NCI-H2196 treated with DMSO at 0.1 percent for 48 hours (cell line): Measurements from ENCODE around the gene SHLD1.
A peak's percentile ranks its signal among the peaks of the same experiment; 100 is the strongest.

ENCODE experiments used
- DNase-seq: peaks from one replicate; lab custom pipeline; 2025; ENCODE audit not compliant: unreplicated experiment; lab: John Stamatoyannopoulos, UW

Gene SHLD1

DNA sequence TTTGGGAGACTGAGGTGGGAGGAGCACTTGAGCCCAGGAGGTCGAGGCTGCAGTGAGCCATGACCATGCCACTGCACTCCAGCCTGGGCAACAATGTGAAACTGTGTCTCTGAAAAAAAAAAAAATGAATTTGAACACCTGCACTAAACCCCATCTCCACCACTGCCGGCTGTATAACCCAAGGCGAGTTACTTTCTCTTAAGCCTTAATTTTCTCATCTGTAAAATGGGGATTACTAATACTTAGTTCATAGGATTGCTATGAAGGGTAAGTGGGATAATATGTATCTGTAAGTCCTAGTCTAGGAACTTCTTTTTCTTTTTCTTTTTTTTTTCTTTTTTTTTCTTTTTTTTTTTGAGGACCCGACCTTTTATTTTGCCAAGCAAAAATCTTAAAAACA, 61.5 kb downstream of the SHLD1 start:
- DNase-seq = no peak

DNA sequence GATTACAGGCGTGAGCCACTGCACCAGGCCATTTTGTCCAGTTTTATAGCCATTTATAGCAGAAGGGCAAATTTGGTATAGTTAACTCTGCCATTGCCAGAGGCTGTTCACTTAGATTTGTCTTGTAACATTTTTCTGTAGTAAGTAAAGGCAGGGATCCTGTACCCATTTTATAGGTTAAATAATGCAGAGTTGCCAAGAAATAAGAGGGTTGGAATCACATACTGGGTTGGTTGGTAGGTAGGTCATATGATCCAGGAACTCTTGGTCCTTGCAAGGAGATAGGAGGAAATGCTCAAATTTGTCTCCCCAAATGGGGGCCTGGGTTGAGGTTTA, 68.1 kb downstream of the SHLD1 start:
- no peak for DNase-seq

DNA sequence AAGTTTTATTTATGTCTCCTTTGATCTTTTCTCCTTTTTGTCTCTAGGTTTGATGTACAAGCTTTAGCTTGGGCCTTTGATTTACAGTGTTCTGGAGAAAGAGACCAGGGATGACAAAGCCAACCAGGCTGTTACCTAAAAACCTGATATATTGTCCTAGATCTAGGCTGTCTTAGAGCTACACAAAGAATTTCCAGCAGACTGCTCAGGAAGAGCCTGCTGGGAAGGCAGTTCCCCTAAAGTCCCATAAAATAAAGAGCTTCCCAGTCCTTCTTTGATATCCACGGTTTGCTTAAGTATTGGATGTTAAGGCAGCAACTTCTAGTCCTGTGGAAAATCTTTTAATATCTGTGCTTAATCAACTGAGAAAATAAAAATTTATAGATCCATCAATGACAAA, 70.5 kb downstream of the SHLD1 start:
- no peak for DNase-seq

DNA sequence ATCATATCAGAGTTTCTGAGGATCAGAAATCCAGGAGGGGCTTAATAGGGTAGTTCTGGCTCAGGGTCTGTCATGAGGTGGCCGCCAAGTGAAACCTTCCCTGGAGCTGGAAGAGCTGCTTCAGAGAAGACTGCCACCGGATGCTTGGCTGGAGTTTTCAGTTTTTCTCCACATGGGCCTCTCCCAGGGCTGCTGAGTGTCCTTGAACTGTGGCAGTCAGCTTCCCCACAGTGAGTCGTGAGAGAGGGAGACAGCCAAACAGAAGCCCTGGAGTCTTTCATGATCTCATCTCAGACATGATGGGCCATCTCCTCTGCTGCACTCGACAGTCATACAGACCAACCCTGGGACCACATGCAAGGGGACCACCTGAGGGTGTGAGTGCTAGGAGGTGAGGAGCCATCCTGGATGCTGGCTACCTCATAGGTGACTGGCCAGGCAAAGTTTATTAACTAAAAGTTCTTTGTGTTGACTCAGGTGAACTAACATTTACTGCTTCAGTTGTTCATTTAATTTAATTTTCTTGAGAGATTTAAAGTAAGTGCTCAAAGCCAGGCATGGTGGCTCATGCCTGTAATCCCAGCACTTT, 71.5 kb downstream of the SHLD1 start:
- DNase-seq = no peak

DNA sequence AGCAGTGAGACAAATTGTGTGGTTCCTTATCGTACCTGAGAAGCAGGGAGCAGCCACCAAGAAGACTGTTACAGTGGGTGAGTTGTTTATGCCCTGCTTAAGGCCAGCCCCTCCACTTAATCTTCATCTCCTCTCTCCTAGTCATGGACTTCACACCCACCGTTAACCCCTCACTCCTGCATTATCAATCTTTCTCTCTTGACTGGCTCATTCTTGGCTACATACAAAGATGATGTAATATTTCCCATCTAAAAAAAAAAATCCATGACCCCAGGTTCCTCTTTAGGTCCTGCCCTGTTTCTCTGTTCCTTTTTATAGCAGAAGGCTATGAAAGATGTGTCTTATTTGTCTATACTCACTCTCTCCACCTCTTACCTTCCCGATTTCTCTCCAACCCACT, 72.4 kb downstream of the SHLD1 start:
- DNase-seq = no peak

DNA sequence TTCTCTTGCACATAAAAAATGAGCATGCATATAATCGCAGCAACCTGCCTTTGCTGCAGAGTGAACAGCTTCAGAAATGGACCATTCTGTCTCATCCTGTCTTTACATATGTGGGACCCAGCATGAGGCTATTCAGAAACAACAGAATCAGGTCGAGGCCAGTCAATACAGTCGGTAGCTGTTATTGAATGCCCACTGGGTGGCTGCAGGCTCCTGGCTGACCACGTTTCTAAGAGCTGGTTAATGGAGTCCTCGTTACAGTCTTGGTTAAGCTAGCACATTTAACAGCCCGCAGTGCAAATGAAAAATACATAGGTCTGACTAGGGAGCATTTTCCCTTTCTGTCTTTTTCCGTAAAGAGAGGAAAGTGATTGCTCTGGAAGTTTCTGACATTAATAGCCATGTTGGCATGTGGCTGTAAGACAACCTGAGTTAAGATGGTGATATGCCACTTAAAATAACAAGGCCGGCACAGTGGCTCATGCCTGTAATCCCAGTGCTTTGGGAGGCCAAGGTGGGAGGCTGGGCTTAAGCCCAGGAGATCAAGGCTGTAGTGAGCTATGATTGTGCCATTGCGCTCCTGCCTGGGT, 75.0 kb downstream of the SHLD1 start:
- no peak for DNase-seq

DNA sequence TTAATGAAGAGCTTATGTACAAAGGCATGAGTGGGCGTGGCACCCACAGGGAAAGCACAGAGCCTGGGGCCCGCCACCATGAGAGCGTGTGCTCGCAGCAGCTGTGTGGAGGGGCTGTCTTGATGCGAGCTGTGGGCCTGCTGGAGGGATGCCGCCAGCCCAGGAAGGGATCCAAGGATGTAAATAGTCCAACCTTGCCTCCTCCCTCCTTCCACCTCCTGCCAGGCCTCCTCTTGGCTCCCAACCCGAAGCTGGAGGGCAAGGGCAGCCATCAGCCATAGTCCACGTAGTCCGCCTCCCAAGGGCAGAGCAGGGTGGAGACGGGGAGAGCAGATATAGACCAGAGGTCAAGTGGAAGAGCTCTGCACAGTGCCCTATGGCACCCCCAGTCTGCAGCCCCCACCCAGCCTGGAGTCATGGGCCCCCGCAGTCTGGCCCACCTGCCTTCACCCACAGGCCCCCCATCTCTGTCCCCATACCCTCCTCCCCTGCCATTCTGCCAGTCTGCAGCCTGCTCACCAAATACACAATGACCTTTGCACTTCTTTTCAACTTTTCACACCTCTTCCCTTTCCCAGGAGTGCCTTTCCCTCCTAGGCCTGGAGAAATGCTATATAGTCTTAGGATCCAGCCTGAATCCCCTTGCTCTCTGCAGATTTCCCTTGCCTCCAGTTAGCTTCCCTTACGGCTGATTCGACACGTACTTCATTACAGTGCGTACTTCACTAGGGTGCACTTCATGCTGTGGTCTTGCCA, 77.1 kb downstream of the SHLD1 start:
- DNase-seq = no peak

DNA sequence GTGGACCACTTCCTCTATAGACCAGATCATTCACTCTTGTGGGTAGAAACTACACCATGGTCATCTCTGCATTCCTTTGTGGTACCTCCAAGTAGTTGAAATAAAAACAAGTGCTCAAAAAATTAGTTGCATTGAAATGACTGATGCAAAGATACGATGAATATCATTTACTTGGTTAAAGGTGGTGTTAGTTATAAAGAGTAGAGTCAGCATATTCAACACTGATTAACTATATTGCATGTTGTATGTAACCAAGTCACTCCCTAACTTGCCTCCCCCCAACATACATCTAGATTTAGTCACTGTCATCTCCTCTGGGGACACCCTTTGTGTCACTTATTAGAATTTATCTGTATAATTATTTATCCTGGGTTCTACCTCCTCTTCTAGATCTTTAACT, 77.7 kb downstream of the SHLD1 start:
- no peak for DNase-seq

DNA sequence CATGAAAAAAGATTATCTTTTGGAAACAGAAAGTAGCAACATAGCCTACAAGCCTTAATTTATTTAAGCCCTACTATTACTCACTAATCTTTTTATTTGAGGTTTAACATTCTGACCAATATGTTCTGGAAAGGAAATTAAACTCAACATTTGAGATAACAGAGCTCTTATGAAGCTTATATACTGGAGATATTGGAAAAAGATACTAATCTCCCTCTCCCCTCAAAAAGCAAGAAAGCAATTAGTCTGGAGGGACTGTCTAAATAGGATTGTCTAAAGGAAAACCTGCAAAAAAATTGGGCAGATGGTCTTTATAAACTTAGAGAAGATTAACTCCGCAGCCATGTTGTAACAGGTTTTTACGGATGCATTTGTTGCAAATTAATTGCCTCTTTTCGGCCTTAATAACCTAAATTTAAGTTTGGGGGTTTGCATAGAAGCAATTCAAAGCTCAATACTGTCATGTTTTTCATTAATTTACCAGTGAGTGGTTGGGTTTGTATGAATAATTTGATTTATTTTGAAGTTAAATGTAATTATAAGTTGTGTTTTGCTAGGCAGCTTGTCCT, 79.1 kb downstream of the SHLD1 start:
- DNase-seq = no peak

DNA sequence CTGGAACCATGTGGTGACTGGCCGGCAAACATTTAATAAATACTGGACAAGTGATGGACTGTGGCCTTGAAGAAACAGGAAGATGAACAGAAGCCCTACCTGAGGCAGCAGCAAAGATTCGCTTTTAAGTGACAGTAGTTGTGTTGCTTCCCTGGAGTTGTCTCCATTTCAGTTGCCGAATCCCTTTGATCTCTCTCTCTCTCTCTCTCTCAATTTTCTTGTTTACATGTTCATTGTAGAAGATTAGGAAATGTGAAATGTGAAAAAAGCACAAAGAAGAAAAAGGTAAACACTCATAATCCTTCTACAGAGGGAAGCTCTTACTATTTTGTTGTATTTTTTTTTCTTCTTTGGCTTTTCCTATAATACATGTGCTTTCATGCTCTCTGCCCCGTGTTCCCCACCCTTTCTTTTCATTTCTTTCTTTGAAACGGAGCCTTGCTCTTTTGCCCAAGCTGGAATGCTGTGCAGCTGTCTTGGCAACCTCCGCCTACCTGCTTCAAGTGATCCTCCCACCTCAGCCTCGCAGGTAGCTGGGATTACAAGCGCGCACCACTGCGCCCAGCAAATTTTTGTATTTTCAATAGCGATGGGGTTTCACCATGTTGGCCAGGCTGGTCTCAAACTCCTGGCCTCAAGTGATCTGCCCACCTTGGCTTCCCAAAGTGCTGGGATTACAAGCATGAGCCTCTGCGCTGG, 81.5 kb downstream of the SHLD1 start:
- no peak for DNase-seq

DNA sequence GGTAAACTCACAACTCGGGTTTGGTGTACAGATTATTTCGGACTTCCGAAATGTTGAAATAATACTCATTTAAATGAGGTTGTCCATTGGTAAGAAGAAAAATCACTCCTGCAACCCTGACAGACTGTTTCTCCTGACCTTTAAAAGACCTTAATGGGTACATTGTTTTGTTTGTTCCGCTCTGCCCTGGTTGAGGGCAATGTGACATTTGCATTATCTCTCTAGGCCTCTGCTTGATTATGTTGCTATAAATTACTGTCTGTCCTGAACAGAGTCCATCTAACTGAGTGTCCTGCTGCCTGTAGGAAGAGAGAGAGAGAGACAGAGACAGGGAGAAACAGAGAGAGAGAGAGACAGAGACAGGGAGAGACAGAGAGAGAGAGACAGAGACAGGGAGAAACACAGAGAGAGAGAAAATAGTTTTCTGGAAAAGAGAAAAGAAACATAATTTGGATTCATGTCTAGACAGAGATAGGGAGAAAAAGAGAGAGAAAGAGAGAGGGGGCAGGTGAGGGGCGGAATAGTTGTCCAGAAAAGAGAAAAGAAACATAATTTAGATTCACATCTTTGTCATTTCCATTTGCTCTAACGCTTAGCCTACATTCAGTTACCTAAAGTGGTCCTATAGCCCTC, 83.2 kb downstream of the SHLD1 start:
- DNase-seq = no peak

DNA sequence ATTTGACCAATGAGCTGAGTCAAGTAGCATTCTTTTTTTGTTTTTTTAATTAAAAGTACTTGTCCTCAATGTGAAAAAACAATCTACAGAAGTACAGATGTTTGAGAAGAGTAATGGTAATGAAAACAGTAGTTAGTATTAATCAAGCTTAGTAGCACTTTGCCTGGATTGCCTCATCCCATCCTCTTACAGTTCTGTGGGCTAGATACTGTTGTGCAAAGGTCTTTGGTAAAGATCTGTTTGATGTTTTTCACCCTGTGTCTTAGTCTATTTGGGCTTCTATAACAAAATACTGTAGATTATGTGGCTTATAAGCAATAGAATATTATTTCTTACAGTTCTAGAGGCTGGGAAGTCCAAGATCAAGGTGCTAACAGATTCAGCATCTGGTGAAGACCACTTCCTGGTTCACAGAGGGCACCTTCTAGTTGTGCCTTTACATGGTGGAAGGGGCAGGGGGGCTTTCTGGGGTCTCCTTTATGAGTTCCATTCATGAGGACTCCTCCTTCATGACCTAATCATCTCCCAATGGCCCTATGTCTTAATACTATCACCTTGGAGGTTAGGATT, 84.3 kb downstream of the SHLD1 start:
- no peak for DNase-seq

DNA sequence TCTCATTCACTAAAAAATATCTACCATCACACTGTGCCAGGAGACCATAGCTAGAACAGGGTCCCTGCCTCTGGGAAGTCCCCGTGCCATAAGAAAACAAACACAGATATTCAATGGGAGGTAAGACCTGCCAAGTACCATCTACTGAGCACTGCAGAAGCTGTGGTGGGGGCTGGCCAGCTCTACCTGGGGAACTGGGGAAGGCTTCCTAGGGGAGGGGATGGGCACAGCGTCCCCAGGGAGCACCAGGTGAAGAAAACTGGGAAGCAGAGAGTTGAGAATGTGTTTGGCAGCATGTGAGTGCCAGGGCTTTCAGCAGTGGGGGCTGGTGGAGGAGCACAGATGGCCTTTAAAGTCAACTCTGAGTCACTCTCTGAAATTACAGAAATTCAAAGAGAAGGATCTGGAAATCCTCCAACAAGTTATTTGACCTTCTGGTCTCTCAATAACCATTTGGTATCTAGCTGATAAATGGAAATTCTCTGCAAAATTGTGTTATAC, 85.2 kb downstream of the SHLD1 start:
- DNase-seq = peak; percentile 74

DNA sequence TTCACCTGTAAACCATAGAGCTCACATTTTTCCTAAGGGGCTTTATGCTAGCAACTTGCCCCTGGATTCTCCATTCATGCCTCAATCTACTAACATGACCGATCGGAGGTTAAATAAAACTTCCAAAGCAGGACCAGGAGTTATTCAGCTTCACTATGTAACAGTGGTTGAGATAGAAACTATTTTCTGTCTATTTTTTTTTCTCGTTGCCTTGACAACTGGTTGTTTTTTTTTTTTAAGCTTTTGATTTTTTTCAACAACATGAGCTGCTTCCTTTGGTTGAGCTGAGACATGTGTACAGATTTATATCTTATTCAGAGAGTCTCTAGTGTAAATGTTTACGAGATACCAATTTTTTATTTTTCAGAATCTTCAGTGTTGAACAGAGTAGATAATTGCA, 85.7 kb downstream of the SHLD1 start:
- no peak for DNase-seq

DNA sequence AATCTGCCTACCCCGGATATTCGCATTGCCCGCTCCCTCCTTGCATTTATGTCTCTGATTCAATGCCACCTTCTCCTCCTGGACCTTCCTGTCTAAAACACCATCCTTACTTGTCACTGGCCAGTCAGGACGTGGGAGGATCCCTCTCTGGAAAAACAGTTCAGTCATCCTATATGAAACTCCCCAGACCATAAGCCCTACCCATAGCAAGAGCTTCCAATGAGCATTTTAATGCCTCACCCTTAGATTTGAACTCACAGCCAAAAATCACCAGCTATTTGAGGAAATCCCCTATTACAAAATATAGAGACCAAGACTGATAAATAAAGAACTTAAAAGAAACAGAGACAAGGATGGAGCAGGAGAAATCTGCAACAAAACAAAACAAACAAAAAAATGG, 86.4 kb downstream of the SHLD1 start:
- no peak for DNase-seq

DNA sequence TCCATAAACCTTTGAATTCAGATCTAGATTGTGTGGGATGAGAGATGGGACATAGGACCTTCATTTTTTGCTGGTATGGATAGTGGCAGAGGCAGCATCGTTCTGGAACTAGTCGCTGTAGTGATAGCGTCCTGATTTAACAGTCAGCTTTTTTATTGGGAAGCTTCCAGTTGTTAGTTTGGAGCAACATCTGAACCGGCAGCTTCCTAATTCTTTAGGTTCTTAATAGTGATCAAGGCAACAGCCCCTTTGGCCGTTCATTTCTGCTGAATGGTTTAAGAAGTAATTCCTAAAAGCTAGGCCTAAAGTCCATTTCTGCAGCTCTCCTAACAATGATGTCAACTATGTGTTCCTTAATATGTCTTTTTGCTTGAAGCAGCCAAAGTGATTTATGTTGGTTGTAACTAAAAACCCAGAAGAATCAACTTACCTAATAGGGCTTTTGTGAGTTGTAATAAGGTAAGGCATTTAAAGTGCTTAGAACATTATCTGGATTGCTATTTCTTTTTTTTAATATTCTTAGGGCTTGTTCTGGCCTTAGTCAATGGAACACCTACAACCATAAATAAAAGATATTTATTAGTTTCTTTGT, 90.3 kb downstream of the SHLD1 start:
- DNase-seq = no peak

DNA sequence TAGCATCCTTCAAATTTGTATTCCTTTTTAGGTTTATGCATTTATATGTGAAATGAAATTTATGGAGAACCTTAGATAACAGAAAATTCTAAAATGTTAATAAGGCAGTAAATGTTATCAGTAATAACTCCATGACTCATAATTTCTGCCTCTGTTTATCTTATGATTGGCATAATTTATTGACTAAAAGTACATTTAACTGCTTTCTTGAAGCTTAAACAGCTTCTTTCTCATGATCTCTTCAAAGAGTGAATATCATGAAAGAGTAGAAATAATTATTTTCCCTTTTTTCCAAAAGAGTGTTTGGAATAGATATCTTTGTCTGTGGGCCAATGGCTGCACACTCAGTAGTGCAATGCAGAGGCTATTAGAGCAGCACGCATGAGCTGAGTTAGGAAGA, 91.3 kb downstream of the SHLD1 start:
- DNase-seq = no peak

DNA sequence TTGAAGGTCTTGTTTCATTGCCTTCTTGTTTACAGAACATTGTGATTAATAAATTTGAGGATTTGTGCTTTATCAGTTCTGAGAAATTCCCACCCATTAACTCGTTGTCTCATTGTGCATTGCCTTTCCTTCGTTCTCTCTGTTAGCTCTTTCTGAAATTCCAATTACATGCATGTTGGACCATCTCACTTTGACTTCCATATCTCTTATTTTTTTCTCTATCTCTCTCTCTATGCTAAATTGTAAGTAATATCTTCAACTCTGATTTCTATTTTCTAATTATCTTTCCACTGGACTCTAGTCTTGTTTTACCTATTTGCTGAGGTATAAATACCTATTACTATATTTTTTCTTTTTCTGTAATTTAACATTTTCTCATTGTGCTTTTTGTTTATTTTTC, 92.3 kb downstream of the SHLD1 start:
- DNase-seq = no peak

DNA sequence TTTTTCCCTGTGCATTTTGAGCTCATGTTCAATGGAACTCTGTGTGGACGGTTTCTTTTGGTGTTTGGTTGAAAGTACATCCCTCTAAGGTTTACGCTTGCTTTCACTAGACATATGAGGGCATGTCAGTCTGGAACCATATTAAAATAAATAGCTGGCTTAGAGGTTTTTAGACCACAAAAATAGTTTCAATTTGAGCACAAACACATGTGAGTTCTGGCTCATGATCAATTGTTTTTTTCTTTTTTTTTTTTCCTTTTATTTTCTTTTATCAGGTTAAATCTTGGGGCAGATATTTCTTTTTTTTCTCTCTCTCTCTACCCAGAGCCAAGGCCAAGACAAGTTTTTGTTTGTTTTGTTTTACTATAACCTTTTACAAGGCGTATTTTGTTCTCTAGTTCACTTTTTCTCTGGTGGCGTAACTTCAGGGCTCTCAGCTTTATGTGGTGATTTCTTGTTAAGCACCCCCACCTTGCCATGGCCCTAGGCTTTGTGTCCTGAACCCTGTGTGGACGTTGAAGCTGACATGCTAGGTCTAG, 92.9 kb downstream of the SHLD1 start:
- no peak for DNase-seq

DNA sequence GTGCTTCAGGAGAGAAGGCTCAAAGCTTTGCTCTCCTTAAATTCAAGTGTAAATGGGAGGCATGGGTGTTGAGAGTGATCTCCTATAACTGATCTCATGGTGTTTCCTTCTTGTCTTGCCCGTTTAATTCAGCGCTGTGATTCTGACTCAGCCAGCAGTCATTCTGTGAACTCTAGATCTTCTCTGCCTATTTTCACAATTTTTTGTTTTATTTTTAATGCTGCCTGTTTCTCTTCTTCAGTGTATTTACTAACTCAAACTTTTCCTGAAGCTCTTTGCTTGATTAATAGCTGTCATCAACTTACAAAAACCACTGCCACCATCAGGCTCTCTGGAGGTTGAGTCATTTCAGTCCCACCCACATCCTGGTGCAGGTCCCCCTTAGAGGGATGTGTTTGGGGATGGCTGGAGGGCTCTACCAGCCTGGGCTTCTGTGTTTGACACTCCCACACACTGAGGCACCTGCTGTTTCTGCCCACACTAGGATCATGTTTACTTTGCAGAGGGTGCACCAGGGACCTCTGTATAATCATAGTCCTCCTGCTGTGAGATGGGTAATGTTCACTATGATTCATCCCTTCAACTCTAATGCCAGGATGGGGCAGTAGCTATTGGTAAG, 94.0 kb downstream of the SHLD1 start:
- peak; percentile 55 for DNase-seq
